ENCODE data around the gene HELB.

DNA sequence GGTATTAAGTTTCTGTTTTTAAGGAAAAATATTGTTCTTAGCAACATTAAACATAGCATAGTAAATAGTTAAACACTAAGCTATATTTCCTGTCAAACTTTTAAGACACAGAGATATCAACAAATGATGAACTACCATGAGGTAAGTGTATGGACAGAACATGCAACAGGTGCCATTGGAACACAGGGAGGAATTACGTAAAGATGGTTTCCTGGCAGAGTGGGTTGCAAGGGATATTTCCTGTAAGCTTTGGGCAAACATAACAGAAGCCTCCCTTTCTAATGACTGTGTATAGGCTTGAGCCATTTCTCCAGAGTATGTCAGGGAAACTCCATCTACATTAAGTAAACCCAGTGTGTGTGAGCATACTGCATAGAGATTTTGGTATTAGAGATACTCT, 31.7 kb upstream of the HELB start:
- TF ChIP-seq, protein P1, sequence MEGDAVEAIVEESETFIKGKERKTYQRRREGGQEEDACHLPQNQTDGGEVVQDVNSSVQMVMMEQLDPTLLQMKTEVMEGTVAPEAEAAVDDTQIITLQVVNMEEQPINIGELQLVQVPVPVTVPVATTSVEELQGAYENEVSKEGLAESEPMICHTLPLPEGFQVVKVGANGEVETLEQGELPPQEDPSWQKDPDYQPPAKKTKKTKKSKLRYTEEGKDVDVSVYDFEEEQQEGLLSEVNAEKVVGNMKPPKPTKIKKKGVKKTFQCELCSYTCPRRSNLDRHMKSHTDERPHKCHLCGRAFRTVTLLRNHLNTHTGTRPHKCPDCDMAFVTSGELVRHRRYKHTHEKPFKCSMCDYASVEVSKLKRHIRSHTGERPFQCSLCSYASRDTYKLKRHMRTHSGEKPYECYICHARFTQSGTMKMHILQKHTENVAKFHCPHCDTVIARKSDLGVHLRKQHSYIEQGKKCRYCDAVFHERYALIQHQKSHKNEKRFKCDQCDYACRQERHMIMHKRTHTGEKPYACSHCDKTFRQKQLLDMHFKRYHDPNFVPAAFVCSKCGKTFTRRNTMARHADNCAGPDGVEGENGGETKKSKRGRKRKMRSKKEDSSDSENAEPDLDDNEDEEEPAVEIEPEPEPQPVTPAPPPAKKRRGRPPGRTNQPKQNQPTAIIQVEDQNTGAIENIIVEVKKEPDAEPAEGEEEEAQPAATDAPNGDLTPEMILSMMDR (IDR thresholded peaks at IDR 0.05), result no peak
- TF ChIP-seq POLR2A (IDR thresholded peaks at IDR 0.05), result no peak

Measured in right lobe of liver (tissue), 4 donors.